Daoy (cell line): ENCODE measurements around the gene KLHL36. TPM values are rescaled to one million over a fixed set of nuclear protein-coding genes. Genes with fewer than 3 reads are reported as not detected.
"Not testable (repeated sequence)": the region's sequence is repeated elsewhere in the genome, so short reads cannot be mapped to it uniquely, and the experiment has no call there.

Source experiments
- DNase-seq: peaks from one replicate; pipeline ENCODE4 v3.0.0-alpha.2; 2015; ENCODE audit warnings: low read depth
- total RNA-seq: library from RNA; depleted of rRNA; stranded (reverse); fragments of >200 nt; shearing (Covaris generic); gene quantifications from 2 replicates; pipeline ENCODE4 v1.2.3, GENCODE V29; 2014

Gene KLHL36
- total RNA-seq, 1 experiment from 2014 or later = 20.5 TPM

GRCh38 chr16:84672276-84673202 is 24.2 kb downstream of the KLHL36 start:
- DNase-seq = peak; percentile 68

GRCh38 chr16:84673203-84673535 is 24.9 kb downstream of the KLHL36 start:
- DNase-seq = no peak

GRCh38 chr16:84673561-84673960 is 25.2 kb downstream of the KLHL36 start:
- no peak for DNase-seq

- DNase-seq = no peak
Observed at GRCh38 chr16:84675423-84675822, 27.1 kb downstream of the KLHL36 start.

GRCh38 chr16:84675884-84676283 is 27.6 kb downstream of the KLHL36 start:
- no peak for DNase-seq

GRCh38 chr16:84677017-84677803 is 28.9 kb downstream of the KLHL36 start:
- no peak for DNase-seq

GRCh38 chr16:84677849-84678248 is 29.5 kb downstream of the KLHL36 start:
- no peak for DNase-seq

- no peak for DNase-seq
Observed at GRCh38 chr16:84678541-84678940, 30.2 kb downstream of the KLHL36 start.

- DNase-seq = no peak
Observed at GRCh38 chr16:84680165-84680842, 32.0 kb downstream of the KLHL36 start.

GRCh38 chr16:84680843-84681629 is 32.7 kb downstream of the KLHL36 start:
- no peak for DNase-seq

GRCh38 chr16:84683691-84684591 is 35.6 kb downstream of the KLHL36 start:
- DNase-seq = no peak

- no peak for DNase-seq
Observed at GRCh38 chr16:84684592-84684965, 36.3 kb downstream of the KLHL36 start.

GRCh38 chr16:84685210-84685609 is 36.9 kb downstream of the KLHL36 start:
- DNase-seq = no peak

GRCh38 chr16:84686707-84687298 is 38.5 kb downstream of the KLHL36 start:
- no peak for DNase-seq

- peak; percentile 52 for DNase-seq
Observed at GRCh38 chr16:84687715-84688114, 39.4 kb downstream of the KLHL36 start.

GRCh38 chr16:84688163-84688562 is 39.9 kb downstream of the KLHL36 start:
- not testable (repeated sequence) for DNase-seq

- DNase-seq = peak; percentile 72
Observed at GRCh38 chr16:84689111-84689510, 40.8 kb downstream of the KLHL36 start.

- DNase-seq = no peak
Observed at GRCh38 chr16:84690088-84690819, 41.9 kb downstream of the KLHL36 start.

- DNase-seq = no peak
Observed at GRCh38 chr16:84692451-84693214, 44.3 kb downstream of the KLHL36 start.
